ENCODE data around the gene IGFALS.

IGFALS gene

DNA sequence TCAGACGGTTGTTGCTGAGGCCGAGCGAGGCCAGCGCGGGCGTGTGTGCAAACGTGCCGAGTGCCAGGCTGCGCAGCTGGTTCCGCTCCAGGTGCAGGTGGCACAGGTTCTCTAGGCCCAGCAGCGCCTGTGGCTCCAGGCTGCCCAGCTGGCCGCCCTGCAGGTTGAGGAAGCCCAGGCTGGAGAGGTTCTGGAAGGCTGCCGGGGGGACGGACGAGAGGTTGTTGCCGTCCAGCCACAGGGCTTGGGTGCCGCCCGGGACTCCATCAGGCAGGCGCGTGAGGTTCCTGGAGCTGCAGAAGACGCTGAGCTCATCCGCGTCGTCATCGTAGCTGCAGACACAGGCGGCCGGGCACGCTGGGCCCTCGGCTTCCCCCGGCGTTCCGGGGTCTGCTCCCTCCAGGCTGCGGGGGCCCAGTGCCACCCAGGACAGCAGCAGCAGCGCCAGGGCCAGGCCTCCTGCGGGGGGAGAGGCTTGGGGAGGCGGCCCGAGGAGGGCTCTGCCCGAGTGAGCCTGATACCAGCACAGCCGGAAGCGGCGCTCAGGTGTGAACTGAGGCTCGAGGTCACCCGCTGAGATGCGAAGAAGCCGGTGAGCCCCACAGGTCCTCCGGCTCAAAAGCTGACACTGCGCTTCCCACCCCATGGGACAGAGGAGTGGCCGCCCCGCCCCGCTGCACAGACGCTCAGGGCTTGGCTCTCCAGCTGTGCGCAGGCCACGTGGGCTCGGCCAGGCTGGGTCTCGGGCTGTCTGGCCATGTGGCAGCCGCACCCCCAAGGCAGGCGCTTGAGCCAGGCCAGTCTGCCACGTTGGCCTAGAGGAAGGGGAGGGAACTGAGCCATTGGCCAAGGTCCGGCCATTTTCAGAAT is 1.3 kb downstream of the IGFALS start:
- H2BK15ac ChIP-seq (ENCODE audit: low read depth, poor library complexity, severe bottlenecking) = no peak overlapping the region
- H3K79me1 ChIP-seq (replicated peaks; ENCODE audit: low read length, poor library complexity, severe bottlenecking) = peaks cover 23% of the 10 kb centered on the region
- H3K27ac ChIP-seq (ENCODE audit: low read length, poor library complexity, severe bottlenecking) = no peak overlapping the region
- H3K9me3 ChIP-seq (ENCODE audit: control insufficient read depth, low read length) = no peaks in the 10 kb centered on the region
- H4K91ac ChIP-seq (ENCODE audit: low read length) = no peak overlapping the region
- DNase-seq = no peak
- H3K14ac ChIP-seq (ENCODE audit: low read length in 2 of 2) = no peak overlapping the region
- no peak overlapping the region for H3K4ac ChIP-seq (ENCODE audit: low read depth in 1 of 2, low read length in 2 of 2)
- H2BK12ac ChIP-seq (ENCODE audit: low read length in 2 of 2) = no peak overlapping the region
- no peak overlapping the region for H2AFZ ChIP-seq (ENCODE audit: low read depth, low read length)
- H3K23ac ChIP-seq (ENCODE audit: low read length in 2 of 2) = no peak overlapping the region
- no peak overlapping the region for H3K4me2 ChIP-seq (ENCODE audit: low read length, poor library complexity, severe bottlenecking)
- no peak overlapping the region for H2BK5ac ChIP-seq (ENCODE audit: low read depth, low read length, poor library complexity, severe bottlenecking)
- no peak overlapping the region for H2BK120ac ChIP-seq (ENCODE audit: low read depth, low read length)
- 93% methylated on average over 59 of the region's 59 CpGs for WGBS
- no peak overlapping the region for H2AK5ac ChIP-seq (ENCODE audit: low read length, severe bottlenecking)
- no peak overlapping the region for H3K18ac ChIP-seq (ENCODE audit: low read depth in 1 of 2, low read length in 2 of 2)
- H3K4me1 ChIP-seq (ENCODE audit: control insufficient read depth, insufficient read depth, low read depth, low read length) = peaks cover 6% of the 10 kb centered on the region
- H3K4me3 ChIP-seq (ENCODE audit: insufficient read depth in 1 of 2, low read depth in 1 of 2, low read length in 2 of 2) = no peak overlapping the region
- H3K9ac ChIP-seq (ENCODE audit: low read length) = no peak overlapping the region
- no peaks in the 10 kb centered on the region for H3K27me3 ChIP-seq (ENCODE audit: control insufficient read depth in 1 of 2, insufficient read depth in 1 of 2, low read length in 2 of 2)
- no peak overlapping the region for H4K8ac ChIP-seq (ENCODE audit: low read length)
- H3K36me3 ChIP-seq (ENCODE audit: control insufficient read depth in 1 of 2, insufficient read depth in 2 of 2, low read depth in 1 of 2, low read length in 2 of 2) = peaks cover 17 to 67% of the 10 kb centered on the region in 2 experiments

DNA sequence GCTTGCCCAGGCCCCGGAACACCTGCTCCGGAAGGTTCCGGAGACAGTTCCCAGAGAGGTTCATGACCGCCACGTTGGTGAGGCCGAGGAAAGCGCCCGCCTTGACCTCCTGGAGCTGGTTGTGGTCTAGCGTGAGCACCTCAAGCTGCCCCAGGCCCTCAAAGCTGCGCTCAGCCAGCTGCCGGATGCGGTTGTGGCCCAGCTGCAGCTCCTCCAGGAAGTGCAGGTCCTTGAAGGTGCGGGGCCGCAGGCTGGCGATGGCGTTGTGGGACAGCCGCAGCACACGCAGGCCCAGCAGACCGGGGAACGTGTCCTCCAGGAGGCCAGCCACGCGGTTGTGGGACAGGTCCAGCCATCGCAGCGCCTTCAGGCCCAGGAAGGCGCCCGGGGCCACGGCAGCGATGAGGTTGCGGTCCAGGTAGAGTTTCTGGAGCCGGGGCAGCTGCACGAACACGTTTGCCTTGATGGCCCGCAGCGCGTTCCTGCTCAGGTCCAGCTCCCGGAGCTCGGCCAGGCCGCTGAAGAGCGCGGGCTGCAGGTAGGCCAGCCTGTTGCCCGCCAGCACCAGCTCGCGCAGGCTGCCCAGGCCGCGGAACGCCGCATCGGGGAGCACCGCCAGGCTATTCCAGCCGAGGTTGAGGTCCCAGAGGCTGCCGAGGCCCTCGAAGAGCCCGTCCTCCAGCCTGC is 2.1 kb downstream of the IGFALS start:
- Histone ChIP-seq H3K4me3 (ENCODE audit: insufficient read depth in 1 of 2, low read depth in 1 of 2, low read length in 2 of 2) (no peak overlapping the region), H2BK15ac (ENCODE audit: low read depth, poor library complexity, severe bottlenecking) (no peak overlapping the region), H3K36me3 (ENCODE audit: control insufficient read depth in 1 of 2, insufficient read depth in 2 of 2, low read depth in 1 of 2, low read length in 2 of 2) (peaks cover 23 to 75% of the 10 kb centered on the region in 2 experiments), H2BK120ac (ENCODE audit: low read depth, low read length) (no peak overlapping the region), H3K23ac (ENCODE audit: low read length in 2 of 2) (no peak overlapping the region), H3K4me1 (ENCODE audit: control insufficient read depth, insufficient read depth, low read depth, low read length) (peaks cover 7% of the 10 kb centered on the region), H3K9me3 (ENCODE audit: control insufficient read depth, low read length) (no peaks in the 10 kb centered on the region), H3K18ac (ENCODE audit: low read depth in 1 of 2, low read length in 2 of 2) (no peak overlapping the region), H4K91ac (ENCODE audit: low read length) (no peak overlapping the region), H3K79me1 (replicated peaks; ENCODE audit: low read length, poor library complexity, severe bottlenecking) (peaks cover 30% of the 10 kb centered on the region), H4K8ac (ENCODE audit: low read length) (no peak overlapping the region), H3K27ac (ENCODE audit: low read length, poor library complexity, severe bottlenecking) (no peak overlapping the region), H3K9ac (ENCODE audit: low read length) (no peak overlapping the region), H2BK12ac (ENCODE audit: low read length in 2 of 2) (no peak overlapping the region), H2AFZ (ENCODE audit: low read depth, low read length) (no peak overlapping the region), H3K27me3 (ENCODE audit: control insufficient read depth in 1 of 2, insufficient read depth in 1 of 2, low read length in 2 of 2) (no peaks in the 10 kb centered on the region), H2AK5ac (ENCODE audit: low read length, severe bottlenecking) (no peak overlapping the region), H3K4ac (ENCODE audit: low read depth in 1 of 2, low read length in 2 of 2) (no peak overlapping the region), H3K14ac (ENCODE audit: low read length in 2 of 2) (no peak overlapping the region), H3K4me2 (ENCODE audit: low read length, poor library complexity, severe bottlenecking) (no peak overlapping the region), H2BK5ac (ENCODE audit: low read depth, low read length, poor library complexity, severe bottlenecking) (no peak overlapping the region)
- DNase-seq = no peak
- 96% methylated on average over 53 of the region's 53 CpGs for WGBS

DNA sequence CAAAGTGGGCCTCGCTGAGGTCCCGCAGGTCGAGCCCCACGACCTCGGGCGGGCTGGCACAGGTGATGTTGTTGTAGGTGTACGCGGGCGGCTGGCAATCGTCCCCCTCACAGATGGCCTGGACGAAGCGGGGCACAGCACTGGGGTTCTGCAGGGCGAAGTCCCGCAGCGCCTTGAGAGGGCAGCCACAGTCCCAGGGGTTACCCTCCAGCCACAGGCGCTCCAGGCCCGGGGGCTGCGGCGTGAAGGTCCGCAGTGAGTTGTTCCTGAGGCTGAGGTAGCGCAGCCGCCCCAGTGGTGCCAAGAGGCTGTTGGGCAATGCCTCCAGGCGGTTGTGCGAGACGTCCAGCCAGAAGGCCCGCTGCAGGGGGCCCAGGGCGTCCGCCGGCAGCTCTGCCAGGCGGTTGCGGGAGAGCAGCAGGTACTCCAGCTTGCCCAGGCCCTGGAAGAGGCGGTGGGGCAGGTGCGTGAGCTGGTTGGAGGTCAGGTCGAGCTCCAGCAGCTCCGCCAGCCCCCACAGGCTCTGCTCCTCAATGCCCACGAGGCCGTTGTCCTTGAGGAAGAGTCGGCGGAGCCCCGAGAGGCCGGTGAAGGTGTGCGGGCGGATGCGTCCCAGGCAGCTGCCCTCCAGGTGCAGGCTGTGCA is 2.8 kb downstream of the IGFALS start:
- Histone ChIP-seq H2BK15ac (ENCODE audit: low read depth, poor library complexity, severe bottlenecking) (no peak overlapping the region), H3K4me1 (ENCODE audit: control insufficient read depth, insufficient read depth, low read depth, low read length) (peaks cover 8% of the 10 kb centered on the region), H2BK12ac (ENCODE audit: low read length in 2 of 2) (no peak overlapping the region), H2AFZ (ENCODE audit: low read depth, low read length) (no peak overlapping the region), H3K4me2 (ENCODE audit: low read length, poor library complexity, severe bottlenecking) (no peak overlapping the region), H3K27me3 (ENCODE audit: control insufficient read depth in 1 of 2, insufficient read depth in 1 of 2, low read length in 2 of 2) (no peaks in the 10 kb centered on the region), H3K18ac (ENCODE audit: low read depth in 1 of 2, low read length in 2 of 2) (no peak overlapping the region), H3K4me3 (ENCODE audit: insufficient read depth in 1 of 2, low read depth in 1 of 2, low read length in 2 of 2) (no peak overlapping the region), H3K9me3 (ENCODE audit: control insufficient read depth, low read length) (no peaks in the 10 kb centered on the region), H3K4ac (ENCODE audit: low read depth in 1 of 2, low read length in 2 of 2) (no peak overlapping the region), H3K27ac (ENCODE audit: low read length, poor library complexity, severe bottlenecking) (no peak overlapping the region), H4K8ac (ENCODE audit: low read length) (no peak overlapping the region), H2BK5ac (ENCODE audit: low read depth, low read length, poor library complexity, severe bottlenecking) (no peak overlapping the region), H3K9ac (ENCODE audit: low read length) (no peak overlapping the region), H2BK120ac (ENCODE audit: low read depth, low read length) (no peak overlapping the region), H3K79me1 (replicated peaks; ENCODE audit: low read length, poor library complexity, severe bottlenecking) (peaks cover 36% of the 10 kb centered on the region), H3K36me3 (ENCODE audit: control insufficient read depth in 1 of 2, insufficient read depth in 2 of 2, low read depth in 1 of 2, low read length in 2 of 2) (peaks cover 23 to 81% of the 10 kb centered on the region in 2 experiments), H2AK5ac (ENCODE audit: low read length, severe bottlenecking) (no peak overlapping the region), H4K91ac (ENCODE audit: low read length) (no peak overlapping the region), H3K14ac (ENCODE audit: low read length in 2 of 2) (no peak overlapping the region), H3K23ac (ENCODE audit: low read length in 2 of 2) (no peak overlapping the region)
- DNase-seq = no peak
- 97% methylated on average over 44 of the region's 44 CpGs for WGBS

DNA sequence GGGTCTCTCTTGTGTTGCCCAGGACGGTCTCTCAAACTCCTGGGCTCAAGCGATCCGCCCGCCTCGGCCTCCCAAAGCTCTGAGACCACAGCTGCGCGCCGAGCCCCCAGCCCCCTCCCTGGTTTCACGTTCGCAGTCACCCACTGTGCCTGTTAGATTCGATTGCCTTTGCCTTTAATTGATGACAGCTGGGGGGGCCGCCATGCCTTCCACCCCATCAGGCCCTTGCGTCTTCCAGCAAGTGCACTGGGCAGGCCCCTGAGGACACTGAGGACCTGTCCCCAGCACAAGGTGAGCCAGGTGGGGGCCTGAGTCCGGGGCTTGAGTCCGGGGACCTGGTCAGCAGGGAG is 3.3 kb downstream of the IGFALS start:
- DNase-seq = no peak
- Histone ChIP-seq H3K4me1 (ENCODE audit: control insufficient read depth, insufficient read depth, low read depth, low read length) (peaks cover 8% of the 10 kb centered on the region), H3K4me3 (ENCODE audit: insufficient read depth in 1 of 2, low read depth in 1 of 2, low read length in 2 of 2) (no peak overlapping the region), H3K9me3 (ENCODE audit: control insufficient read depth, low read length) (no peaks in the 10 kb centered on the region), H2AK5ac (ENCODE audit: low read length, severe bottlenecking) (no peak overlapping the region), H3K4me2 (ENCODE audit: low read length, poor library complexity, severe bottlenecking) (no peak overlapping the region), H2BK12ac (ENCODE audit: low read length in 2 of 2) (no peak overlapping the region), H2BK15ac (ENCODE audit: low read depth, poor library complexity, severe bottlenecking) (no peak overlapping the region), H3K27me3 (ENCODE audit: control insufficient read depth in 1 of 2, insufficient read depth in 1 of 2, low read length in 2 of 2) (no peaks in the 10 kb centered on the region), H3K14ac (ENCODE audit: low read length in 2 of 2) (no peak overlapping the region), H3K9ac (ENCODE audit: low read length) (no peak overlapping the region), H2BK5ac (ENCODE audit: low read depth, low read length, poor library complexity, severe bottlenecking) (no peak overlapping the region), H3K27ac (ENCODE audit: low read length, poor library complexity, severe bottlenecking) (no peak overlapping the region), H2BK120ac (ENCODE audit: low read depth, low read length) (no peak overlapping the region), H4K8ac (ENCODE audit: low read length) (no peak overlapping the region), H3K79me1 (replicated peaks; ENCODE audit: low read length, poor library complexity, severe bottlenecking) (peaks cover 41% of the 10 kb centered on the region), H3K18ac (ENCODE audit: low read depth in 1 of 2, low read length in 2 of 2) (no peak overlapping the region), H3K4ac (ENCODE audit: low read depth in 1 of 2, low read length in 2 of 2) (no peak overlapping the region), H3K36me3 (ENCODE audit: control insufficient read depth in 1 of 2, insufficient read depth in 2 of 2, low read depth in 1 of 2, low read length in 2 of 2) (peaks cover 24 to 86% of the 10 kb centered on the region in 2 experiments), H3K23ac (ENCODE audit: low read length in 2 of 2) (no peak overlapping the region), H4K91ac (ENCODE audit: low read length) (no peak overlapping the region), H2AFZ (ENCODE audit: low read depth, low read length) (no peak overlapping the region)
- WGBS = 98% methylated on average over 15 of the region's 15 CpGs

Data from mesenchymal stem cell (in vitro differentiated cells and primary cell).